ACHN (cell line): ENCODE results near the gene IGFBPL1.
"Not testable (repeated sequence)": the region's sequence is repeated elsewhere in the genome, so short reads cannot be mapped to it uniquely, and the experiment has no call there.

Experiments used
- DNase-seq: peaks from one replicate; pipeline ENCODE4 v3.0.0-alpha.2; 2015
- in situ Hi-C: cut with HindIII; loops from 2 replicates; pipeline ENCODE4 v1.10.0; 2017; ENCODE audit warnings: low sequenced_read_pairs, low pct_ligation_motif_present, low pct_unique_long_range_greater_than_20kb

The IGFBPL1 gene, protein sequence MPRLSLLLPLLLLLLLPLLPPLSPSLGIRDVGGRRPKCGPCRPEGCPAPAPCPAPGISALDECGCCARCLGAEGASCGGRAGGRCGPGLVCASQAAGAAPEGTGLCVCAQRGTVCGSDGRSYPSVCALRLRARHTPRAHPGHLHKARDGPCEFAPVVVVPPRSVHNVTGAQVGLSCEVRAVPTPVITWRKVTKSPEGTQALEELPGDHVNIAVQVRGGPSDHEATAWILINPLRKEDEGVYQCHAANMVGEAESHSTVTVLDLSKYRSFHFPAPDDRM

DNA sequence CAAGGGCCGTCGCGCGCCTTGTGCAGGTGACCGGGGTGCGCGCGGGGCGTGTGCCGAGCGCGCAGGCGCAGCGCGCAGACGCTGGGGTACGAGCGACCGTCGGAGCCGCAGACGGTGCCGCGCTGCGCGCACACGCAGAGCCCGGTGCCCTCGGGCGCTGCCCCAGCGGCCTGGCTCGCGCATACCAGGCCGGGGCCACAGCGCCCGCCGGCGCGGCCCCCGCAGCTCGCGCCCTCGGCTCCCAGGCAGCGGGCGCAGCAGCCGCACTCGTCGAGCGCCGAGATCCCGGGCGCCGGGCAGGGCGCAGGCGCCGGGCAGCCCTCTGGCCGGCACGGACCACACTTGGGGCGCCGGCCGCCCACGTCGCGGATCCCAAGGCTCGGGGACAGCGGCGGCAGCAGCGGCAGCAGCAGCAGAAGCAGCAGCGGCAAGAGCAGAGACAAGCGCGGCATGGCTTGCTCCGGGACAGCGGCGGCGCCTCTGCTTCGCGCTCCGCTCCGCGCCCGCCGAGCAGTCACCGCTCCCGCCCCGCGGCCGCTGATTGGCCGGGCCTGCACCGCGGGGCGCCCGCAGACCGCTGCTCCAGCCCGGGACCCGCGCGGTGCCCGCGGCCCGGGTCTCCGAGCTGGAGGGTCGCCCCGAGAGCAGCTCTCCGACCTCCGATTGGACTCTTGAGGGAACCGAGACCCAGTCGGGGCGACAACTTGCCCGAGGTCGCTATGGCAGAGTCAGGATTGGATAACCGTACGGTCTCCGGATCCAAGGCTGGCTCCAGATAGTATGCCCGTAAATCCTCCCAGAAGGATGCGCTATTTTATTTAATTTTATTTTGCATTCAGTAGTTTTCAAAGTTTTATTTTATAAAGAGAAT is at the start of gene IGFBPL1:
IGFBPL1 (minus strand) TSS at position 482 of the 871 bp plus-strand sequence; CDS start at position 452, 30 bp downstream.
- DNase-seq: peak; percentile 8
- in situ Hi-C loops: no loop called here

DNA sequence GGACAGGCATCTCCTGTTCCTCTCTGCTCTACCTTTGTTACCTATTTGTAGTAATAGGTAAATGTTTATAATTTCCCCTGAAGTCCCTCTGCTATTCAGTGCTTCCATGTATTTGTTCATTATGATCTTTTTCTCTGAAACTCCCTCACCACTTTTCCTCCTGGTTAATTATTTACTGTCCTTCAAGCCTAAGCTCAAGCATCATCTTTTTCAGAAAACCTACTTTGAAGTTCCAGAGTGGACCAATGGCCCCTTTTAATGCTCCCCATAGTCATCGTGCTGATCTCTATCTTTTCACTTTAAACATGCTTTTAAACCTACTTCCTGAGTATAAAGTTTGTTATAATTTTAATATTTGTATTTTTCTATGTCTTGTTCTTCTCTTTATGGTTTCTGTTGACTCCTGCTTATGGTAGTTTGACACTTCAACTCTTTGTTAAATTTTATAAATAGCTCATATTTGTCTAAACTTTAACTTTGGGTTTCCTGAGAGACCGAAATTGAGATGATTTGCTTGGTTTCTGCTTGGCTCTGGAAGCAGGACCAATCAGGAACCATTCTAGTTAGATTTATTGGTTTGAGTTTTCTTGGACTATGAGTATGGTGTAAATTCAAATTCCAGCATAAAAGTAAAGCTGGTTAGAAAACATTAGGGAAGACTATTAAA is 48.5 kb upstream of the IGFBPL1 start:
- in situ Hi-C loops, DNase-seq: not testable (repeated sequence)

DNA sequence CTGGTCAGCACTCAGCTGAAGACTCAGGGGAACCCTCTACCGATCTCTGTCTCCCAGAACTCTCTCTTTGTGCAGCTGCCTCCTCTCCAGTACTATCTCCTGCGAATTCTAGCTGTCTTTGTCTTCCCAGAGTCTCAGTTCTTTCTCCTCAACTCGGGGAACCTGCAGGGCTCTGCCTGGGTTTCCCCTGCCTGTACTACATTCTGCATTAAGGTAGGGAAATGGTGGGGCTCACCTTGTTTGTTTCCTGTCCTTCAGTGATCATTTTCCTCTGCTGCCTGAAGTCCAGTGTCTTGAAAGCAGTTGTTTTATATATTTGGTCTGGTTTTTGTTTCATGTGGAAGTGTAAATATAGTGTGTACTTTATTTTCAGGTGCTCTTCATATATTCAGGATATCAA is 43.1 kb upstream of the IGFBPL1 start:
- no peak for DNase-seq

DNA sequence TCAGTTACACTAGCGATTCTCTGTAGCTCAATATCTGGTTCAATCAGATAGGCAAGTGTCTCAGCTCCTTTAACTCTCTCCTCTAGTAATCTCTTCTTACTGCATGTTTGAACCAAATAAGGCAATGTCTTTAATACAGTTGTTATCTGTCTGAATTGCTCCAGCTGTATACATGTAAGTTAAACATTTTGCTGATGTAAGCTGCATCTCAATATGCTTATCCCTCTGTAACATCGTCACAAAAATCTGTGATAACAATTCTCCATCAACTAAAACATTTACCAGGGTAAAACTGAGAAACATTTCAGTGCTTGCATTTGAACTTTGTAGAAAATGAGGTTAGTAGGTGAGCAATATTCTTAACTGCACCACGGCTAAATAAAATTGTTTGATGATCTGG is 29.6 kb upstream of the IGFBPL1 start:
- DNase-seq: no peak
- in situ Hi-C loops: no loop called here

More for the DNA sequence above, 43.1 kb upstream of the IGFBPL1 start:
- in situ Hi-C loops: no loop called here

DNA sequence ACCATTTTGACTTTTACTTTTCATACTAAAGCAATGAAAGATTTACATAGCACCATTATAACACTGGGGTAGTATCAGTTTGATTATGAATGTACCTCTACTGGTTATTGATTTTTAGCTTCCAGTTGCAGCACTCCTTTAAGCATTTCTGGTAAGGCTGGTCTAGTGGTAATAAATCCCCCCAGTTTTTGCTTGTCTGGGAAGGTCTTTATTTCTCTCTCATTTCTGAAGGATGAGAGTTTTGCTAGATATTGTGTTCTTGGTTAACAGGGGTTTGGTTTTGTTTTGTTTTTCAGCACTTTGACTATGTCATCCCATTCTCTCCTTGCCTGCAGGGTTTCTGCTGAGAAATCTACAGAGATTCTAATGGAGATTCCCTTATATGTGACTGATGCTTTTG is 26.9 kb upstream of the IGFBPL1 start:
- no peak for DNase-seq

DNA sequence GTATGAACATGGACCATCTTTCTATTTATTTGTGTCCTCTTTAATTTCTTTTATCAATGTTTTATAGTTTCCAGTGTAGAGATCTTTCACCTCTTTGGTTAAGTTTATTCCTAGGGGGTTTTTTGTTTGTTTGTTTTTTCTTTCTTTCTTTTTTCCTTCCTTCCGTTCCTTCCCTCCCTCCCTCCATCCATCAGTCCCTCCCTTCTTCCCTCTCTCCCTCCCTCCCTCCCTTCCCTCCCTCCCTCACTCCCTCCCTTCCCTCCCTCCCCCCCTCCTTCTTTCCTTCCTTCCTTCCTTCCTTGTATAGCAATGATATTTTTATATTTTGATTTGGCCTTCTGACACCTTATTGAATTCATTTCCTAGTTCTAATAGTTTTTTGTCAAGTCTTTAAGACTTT is 23.4 kb upstream of the IGFBPL1 start:
- in situ Hi-C loops: no loop called here

More for the DNA sequence above, 26.9 kb upstream of the IGFBPL1 start:
- in situ Hi-C loops: no loop called here

DNA sequence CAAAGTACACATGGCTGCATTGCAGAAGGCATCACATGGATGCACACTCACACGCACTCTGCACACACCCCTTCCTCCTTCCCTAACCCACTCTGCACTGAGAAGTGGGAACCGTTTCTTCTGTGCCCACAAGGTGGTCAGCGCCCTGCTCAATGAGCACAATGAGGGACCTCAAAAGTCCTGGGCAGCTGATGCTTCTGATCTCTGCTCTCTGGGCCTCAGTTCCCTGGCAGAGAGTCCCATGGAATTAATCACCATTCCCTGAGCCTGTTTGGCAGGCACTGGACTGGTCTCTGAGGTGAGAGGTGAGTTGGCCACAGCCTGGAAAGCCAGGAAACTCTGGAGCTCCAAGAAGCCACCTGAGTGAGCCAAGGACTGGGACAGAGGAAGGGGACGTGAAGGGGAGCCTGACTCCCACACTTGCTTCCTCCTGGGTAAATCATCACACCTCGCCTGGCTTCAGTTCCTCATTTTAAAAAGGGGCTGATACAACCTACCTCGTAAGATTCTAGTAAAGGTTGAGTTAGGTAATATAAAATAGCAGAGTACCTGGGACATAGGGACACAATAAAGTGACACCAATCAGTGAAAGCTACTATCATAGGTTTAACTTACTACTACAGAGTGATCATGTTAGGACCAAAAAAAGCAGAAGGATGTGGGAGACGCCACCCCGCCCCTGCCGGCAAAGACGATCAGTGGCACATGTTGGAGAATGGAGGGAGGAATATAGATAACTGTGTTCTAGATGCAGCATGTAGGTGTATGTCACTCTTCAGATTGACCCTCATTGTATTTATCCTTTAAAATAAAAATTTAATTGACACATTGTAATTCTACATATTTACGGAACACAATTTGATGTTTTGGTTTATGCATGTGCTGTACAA is 21.1 kb upstream of the IGFBPL1 start:
- in situ Hi-C loops: no loop called here
- no peak for DNase-seq

More for the DNA sequence above, 23.4 kb upstream of the IGFBPL1 start:
- no peak for DNase-seq

DNA sequence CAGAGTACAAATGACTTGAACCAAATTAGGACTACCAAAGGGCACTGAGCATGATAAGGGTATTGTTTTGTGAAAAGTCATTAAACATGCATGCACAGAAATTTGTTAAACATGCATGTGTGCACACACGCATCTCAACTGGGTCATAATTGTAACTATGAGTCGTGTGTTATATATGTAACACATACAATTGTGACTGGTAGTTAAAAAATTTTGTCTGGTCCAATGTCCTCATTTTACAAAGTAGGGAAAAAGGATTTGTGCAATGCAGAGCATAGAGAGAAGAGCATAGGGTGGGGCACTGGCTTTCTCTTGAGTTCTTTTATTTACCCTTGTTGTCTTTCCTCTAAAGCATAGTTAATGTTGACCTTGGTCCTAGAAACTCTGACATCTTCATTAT is 19.3 kb upstream of the IGFBPL1 start:
- in situ Hi-C loops: no loop called here

DNA sequence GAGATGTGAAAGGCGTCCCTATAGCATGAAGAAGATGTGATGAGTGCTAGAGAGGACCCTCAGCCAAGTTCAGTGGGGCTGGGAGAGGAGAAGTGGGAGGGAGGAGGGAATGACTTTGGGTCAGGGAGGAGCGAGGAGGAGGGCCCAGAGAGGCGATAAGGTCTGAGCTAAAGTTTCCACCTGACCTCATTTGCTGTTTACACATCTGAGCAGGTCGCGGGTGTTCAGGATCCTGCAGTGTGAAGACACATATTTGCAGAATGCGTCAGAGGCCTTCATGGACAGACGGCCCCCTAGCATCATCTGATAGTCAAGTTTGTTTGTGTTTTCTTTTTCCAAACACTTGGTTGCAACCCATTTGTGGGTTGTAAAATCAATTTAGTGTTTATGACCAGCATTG is 18.9 kb upstream of the IGFBPL1 start:
- peak; percentile 24 for DNase-seq

More for the DNA sequence above, 19.3 kb upstream of the IGFBPL1 start:
- DNase-seq: no peak

DNA sequence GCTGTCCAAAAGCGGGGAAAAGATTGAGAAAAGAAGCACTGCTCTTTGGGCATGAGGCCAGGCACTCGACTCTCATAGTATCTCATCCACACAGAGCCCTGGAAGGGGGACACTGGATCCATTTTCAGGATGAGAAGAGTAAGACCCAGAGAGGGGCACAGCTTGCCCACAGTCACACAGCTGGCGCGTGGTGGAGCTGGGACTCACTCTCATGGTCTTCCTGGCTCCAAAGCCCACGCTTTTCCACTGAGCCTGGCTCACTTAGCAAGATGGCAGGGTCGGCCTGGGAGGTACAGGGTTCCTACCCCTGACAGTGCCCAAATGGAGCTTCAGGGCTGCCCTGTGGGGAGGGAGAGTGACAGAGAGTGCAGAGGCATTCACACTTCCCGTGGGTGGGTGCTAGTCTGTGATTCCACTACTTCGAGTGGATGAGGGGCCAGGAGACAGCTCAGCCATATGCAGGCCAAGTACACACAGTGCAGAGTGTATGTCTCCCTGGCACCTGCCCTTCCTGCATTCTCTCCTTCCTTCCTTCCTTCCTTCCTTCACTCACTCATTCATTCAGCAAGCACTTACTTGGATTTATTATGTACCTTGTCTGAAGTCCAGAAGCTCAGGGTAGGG is 18.3 kb upstream of the IGFBPL1 start:
- DNase-seq: no peak
- in situ Hi-C loops: no loop called here

More for the DNA sequence above, 18.9 kb upstream of the IGFBPL1 start:
- in situ Hi-C loops: no loop called here

DNA sequence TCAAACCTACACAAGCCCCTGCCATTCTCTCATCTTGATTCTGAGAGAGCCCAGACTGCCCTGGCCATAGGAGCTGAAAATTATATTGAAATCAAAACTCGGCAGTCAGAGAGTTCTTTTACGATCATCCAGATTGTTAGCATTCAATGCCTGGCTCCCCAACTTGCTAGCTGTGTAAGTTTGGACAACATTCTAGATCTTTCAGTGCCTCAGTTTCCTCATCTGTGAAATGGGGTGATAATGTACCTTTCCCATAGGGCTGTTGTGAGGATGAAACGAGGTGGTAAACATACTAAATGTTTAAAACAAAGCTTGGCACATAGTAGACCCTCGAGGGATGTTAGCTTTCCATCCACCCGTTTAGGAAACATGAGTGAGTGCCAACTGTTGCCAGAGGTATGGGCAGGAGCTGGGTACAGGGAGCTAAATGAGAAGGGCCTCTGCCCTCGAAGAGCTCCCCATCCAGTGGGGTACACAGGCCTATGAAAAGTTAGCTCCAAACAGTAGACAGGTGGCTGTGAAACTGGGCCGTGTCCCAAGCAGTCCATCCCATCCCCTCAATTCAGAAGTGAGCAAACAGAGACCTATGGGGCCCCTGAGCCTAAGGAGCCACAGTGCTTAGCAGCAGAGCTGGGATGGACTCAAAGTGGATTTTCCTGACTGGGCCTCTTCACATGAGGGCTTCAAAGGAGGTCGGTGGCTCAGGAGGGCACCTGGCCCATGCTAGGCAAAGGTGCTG is 17.3 kb upstream of the IGFBPL1 start:
- in situ Hi-C loops: no loop called here
- DNase-seq: no peak

DNA sequence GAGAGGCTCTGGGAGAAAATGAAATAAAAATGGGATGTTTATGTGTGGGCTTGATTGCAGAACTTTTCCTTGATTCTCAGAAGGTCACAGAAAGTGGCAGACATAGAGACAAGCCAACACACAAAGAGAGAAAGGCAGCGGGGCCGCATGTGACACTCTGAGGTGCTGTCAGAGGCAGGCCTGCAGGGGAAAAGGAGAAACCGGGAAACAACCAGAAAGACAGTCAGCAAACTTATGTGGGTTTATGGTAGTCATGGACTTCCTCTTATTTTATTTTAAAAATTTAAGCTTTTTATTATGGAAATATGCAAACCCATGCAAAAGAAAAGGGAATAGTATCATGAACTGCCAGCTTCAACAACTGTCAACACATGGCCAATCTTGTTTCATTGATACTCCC is 16.3 kb upstream of the IGFBPL1 start:
- no peak for DNase-seq
- in situ Hi-C loops: no loop called here

DNA sequence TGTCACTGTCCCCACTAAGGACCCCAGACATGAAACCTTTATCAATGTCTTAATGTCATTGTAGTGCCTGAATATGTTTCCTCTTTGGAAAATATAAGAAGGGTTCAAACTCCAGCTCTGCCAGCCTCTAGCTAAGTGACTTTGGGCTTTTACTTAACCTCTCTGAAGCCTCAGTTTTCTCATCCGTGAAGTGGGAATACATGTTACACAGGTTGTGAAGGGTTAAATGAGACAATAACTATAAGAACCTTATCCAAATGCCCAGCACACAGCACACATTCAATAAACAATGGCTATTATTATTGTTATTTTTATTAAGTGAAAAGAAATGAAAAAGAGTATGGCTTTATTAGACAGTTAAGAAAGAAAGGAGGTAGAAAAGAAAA is 15.7 kb upstream of the IGFBPL1 start:
- in situ Hi-C loops: no loop called here
- no peak for DNase-seq

DNA sequence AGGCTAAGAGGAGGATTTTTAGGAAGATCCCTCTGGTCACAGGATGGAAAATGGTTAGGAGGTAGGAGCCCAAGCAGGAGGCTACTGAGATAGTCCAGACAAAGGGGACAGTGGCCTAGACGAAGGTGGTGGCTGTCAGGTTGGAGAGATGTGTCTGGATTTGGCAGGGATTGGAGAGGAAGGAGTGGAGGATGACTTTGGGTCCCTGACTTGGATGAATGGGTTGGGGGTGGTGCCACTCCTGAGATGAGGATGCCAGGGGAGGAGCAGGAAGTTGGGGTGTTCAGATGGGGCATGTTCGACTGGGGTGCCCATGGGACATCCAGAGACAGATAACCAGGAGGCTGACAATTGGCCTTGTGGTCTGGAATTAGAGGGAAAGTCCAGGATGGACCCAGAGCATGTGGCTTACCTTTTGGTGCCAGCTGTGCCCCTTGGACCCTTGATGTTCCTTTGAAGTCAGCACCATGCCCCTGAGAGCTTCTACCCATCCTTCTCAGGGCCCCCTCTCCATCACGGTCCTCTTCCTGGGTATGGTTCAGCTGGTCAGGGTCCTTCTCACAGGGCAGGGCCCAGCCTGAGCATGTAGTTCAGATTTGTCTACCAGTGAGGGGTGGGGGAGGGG is 15.1 kb upstream of the IGFBPL1 start:
- no peak for DNase-seq
- in situ Hi-C loops: no loop called here

DNA sequence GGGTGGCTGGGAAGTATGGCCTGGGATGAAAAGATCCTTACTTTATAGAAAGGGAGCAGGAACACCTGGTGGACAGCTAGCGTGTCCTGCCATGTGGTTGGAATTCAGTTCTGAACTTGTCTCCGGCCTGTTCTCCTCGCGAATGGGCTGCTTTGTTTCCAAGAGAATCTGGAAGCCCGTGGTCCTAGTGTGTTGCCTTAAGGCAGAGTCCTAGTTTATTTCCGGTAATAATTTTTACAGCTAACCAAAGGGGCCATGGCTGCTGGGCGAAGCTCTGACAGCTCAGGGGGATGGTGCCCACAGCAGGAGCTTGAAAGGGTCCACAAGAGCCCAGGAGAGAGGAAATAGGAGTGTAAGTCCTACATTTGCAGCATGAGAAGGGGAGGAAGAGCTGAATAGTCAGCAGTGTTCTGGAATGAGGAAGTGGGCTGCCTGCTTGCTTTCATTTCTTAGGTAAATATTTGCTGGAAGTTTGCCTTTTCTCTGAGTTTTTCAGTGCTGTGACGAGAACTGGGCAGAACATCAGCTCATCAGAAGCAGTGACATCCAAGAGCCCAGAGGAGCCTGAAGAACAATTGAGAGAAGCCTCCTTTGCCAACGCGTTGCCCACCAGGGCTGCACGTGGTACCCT is 13.1 kb upstream of the IGFBPL1 start:
- in situ Hi-C loops: no loop called here
- DNase-seq: no peak

DNA sequence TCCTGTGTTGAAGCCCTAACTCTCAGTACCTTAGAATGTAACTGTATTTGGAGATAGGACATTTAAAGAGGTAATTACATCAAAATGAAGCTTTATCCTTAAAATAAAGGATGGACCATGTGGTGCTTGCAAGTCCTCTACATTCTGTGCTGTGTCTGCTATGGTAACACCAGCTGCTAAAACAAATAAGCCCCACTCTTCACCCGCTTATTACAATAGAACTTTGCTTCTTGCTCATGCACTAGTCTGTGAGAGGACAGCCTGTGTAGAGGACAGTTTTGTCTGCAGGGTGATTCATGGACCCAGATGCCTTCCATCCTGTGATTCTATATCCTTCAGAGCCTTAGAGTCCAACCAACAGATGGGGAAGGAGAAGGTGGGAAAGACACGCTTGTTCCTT is 12.5 kb upstream of the IGFBPL1 start:
- in situ Hi-C loops: no loop called here

More for the DNA sequence above, 12.5 kb upstream of the IGFBPL1 start:
- DNase-seq: no peak
